ENCODE data around the gene ATP9B. TPM values are rescaled to one million over a fixed set of nuclear protein-coding genes. Genes with fewer than 3 reads are reported as not detected.

The ATP9B gene
- total RNA-seq, 1 experiment from 2014 or later: 44.4 TPM

GRCh38 chr18:79100944-79101343, 31.8 kb downstream of the ATP9B start:
- BruUV-seq (replicated peaks): no TSS peak
- DNase-seq (ENCODE audit: low read depth, low spot score) (no peak), ATAC-seq (no peak)
- no peak overlapping the region for H3K27ac ChIP-seq (ENCODE audit: low read length)
- intact Hi-C loops (cut with micrococcal nuclease; ENCODE audit: unreplicated experiment) (no loop called here), in situ Hi-C loops (cut with HindIII; ENCODE audit: low pct_unique_long_range_greater_than_20kb, low sequenced_read_pairs) (no loop called here)
- H3K4me1 ChIP-seq (ENCODE audit: control insufficient read depth, insufficient read depth, low read length): no peaks in the 10 kb centered on the region
- H3K36me3 ChIP-seq (ENCODE audit: control insufficient read depth, insufficient read depth, low read length): no peaks in the 10 kb centered on the region
- POLR2A ChIA-PET: no interaction called here
- no peak overlapping the region for H3K4me3 ChIP-seq (ENCODE audit: low read depth in 2 of 2, low read length in 2 of 2)
- H3K9me3 ChIP-seq (ENCODE audit: control insufficient read depth, insufficient read depth, low read depth, low read length): no peaks in the 10 kb centered on the region
- H3K27me3 ChIP-seq (ENCODE audit: control insufficient read depth, insufficient read depth, low read length): no peaks in the 10 kb centered on the region
- CTCF ChIA-PET: no interaction called here
- TF ChIP-seq, protein P1, sequence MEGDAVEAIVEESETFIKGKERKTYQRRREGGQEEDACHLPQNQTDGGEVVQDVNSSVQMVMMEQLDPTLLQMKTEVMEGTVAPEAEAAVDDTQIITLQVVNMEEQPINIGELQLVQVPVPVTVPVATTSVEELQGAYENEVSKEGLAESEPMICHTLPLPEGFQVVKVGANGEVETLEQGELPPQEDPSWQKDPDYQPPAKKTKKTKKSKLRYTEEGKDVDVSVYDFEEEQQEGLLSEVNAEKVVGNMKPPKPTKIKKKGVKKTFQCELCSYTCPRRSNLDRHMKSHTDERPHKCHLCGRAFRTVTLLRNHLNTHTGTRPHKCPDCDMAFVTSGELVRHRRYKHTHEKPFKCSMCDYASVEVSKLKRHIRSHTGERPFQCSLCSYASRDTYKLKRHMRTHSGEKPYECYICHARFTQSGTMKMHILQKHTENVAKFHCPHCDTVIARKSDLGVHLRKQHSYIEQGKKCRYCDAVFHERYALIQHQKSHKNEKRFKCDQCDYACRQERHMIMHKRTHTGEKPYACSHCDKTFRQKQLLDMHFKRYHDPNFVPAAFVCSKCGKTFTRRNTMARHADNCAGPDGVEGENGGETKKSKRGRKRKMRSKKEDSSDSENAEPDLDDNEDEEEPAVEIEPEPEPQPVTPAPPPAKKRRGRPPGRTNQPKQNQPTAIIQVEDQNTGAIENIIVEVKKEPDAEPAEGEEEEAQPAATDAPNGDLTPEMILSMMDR (IDR thresholded peaks at IDR 0.05): no peak
- TF ChIP-seq TCF7L2 (IDR thresholded peaks at IDR 0.05; ENCODE audit: low read depth, low read length): no peak
- TF ChIP-seq SIN3A (IDR thresholded peaks at IDR 0.05; ENCODE audit: borderline replicate concordance, insufficient read depth, low read depth, low read length): no peak
- TF ChIP-seq POLR2AphosphoS5 (IDR thresholded peaks at IDR 0.05; ENCODE audit: low read depth, low read length): no peak
- TF ChIP-seq, protein P2, sequence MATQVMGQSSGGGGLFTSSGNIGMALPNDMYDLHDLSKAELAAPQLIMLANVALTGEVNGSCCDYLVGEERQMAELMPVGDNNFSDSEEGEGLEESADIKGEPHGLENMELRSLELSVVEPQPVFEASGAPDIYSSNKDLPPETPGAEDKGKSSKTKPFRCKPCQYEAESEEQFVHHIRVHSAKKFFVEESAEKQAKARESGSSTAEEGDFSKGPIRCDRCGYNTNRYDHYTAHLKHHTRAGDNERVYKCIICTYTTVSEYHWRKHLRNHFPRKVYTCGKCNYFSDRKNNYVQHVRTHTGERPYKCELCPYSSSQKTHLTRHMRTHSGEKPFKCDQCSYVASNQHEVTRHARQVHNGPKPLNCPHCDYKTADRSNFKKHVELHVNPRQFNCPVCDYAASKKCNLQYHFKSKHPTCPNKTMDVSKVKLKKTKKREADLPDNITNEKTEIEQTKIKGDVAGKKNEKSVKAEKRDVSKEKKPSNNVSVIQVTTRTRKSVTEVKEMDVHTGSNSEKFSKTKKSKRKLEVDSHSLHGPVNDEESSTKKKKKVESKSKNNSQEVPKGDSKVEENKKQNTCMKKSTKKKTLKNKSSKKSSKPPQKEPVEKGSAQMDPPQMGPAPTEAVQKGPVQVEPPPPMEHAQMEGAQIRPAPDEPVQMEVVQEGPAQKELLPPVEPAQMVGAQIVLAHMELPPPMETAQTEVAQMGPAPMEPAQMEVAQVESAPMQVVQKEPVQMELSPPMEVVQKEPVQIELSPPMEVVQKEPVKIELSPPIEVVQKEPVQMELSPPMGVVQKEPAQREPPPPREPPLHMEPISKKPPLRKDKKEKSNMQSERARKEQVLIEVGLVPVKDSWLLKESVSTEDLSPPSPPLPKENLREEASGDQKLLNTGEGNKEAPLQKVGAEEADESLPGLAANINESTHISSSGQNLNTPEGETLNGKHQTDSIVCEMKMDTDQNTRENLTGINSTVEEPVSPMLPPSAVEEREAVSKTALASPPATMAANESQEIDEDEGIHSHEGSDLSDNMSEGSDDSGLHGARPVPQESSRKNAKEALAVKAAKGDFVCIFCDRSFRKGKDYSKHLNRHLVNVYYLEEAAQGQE (IDR thresholded peaks at IDR 0.05; ENCODE audit: insufficient read depth in 1 of 2, low read depth in 2 of 2, low read length in 1 of 2): no peak

DNA sequence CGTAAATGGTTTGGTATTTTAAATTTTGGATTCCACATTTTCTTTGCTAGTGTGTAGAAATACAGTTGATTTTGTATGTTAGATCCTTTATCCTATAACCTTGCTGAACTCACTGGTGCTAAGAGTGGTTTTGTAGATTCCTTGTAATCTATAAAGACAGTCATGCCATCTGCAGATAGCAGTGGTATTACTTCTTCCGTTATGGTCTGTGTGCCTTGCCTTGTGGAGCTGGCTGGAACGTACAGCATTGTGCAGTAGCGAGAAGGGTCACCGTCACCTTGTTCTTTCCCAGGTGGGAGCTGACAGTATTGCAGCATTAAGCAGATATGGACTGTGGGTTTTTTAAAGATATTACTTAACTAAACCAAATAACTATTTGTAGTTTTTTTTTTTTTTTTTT, 33.7 kb downstream of the ATP9B start:
- TF ChIP-seq, protein P1 (IDR thresholded peaks at IDR 0.05): no peak
- TF ChIP-seq POLR2AphosphoS5 (IDR thresholded peaks at IDR 0.05; ENCODE audit: low read depth, low read length) (no peak), SIN3A (IDR thresholded peaks at IDR 0.05; ENCODE audit: borderline replicate concordance, insufficient read depth, low read depth, low read length) (no peak), TCF7L2 (IDR thresholded peaks at IDR 0.05; ENCODE audit: low read depth, low read length) (no peak)
- TF ChIP-seq, protein P2 (IDR thresholded peaks at IDR 0.05; ENCODE audit: insufficient read depth in 1 of 2, low read depth in 2 of 2, low read length in 1 of 2): no peak
- no peaks in the 10 kb centered on the region for H3K36me3 ChIP-seq (ENCODE audit: control insufficient read depth, insufficient read depth, low read length)
- BruUV-seq (replicated peaks): no TSS peak
- H3K27me3 ChIP-seq (ENCODE audit: control insufficient read depth, insufficient read depth, low read length): no peaks in the 10 kb centered on the region
- no peak overlapping the region for H3K27ac ChIP-seq (ENCODE audit: low read length)
- POLR2A ChIA-PET: no interaction called here
- CTCF ChIA-PET: no interaction called here
- H3K9me3 ChIP-seq (ENCODE audit: control insufficient read depth, insufficient read depth, low read depth, low read length): no peaks in the 10 kb centered on the region
- in situ Hi-C loops (cut with HindIII; ENCODE audit: low pct_unique_long_range_greater_than_20kb, low sequenced_read_pairs): no loop called here
- H3K4me3 ChIP-seq (ENCODE audit: low read depth in 2 of 2, low read length in 2 of 2): no peak overlapping the region
- ATAC-seq (no peak), DNase-seq (ENCODE audit: low read depth, low spot score) (no peak)
- intact Hi-C loops (cut with micrococcal nuclease; ENCODE audit: unreplicated experiment): no loop called here
- H3K4me1 ChIP-seq (ENCODE audit: control insufficient read depth, insufficient read depth, low read length): no peaks in the 10 kb centered on the region

Data from Panc1 (cell line).